Measurements from ENCODE around the gene KIF3B. TPM values are rescaled to one million over a fixed set of nuclear protein-coding genes. Genes with fewer than 3 reads are reported as not detected.

The KIF3B gene
- total and polyA plus RNA-seq, 2 of the 13 experiments (the other 11 are each of a cell fraction or from before 2014, with no cell fraction given), result 23.6 to 28.8 TPM

GRCh38 chr20:32353848-32354496 lies 76.5 kb downstream of the KIF3B start (continued):
- no peak for TF ChIP-seq ADNP (CRISPR knock-in tag; IDR thresholded peaks at IDR 0.05)
- TF ChIP-seq ZNF34 (CRISPR knock-in tag; IDR thresholded peaks at IDR 0.05; ENCODE audit: borderline replicate concordance), result no peak
- no peak for TF ChIP-seq ZNF33B (CRISPR knock-in tag; IDR thresholded peaks at IDR 0.05)
- TF ChIP-seq TOE1 (CRISPR knock-in tag; IDR thresholded peaks at IDR 0.05), result no peak
- TF ChIP-seq SIX4 (CRISPR knock-in tag; IDR thresholded peaks at IDR 0.05), result no peak
- no peak for TF ChIP-seq ZBTB39 (CRISPR knock-in tag; IDR thresholded peaks at IDR 0.05)
- TF ChIP-seq AGO2 (optimal IDR thresholded peaks at IDR 0.05; ENCODE audit: low read depth, low read length), result no peak
- TF ChIP-seq ZSCAN20 (CRISPR knock-in tag; IDR thresholded peaks at IDR 0.05; ENCODE audit: borderline replicate concordance), result no peak
- TF ChIP-seq AHDC1 (CRISPR knock-in tag; IDR thresholded peaks at IDR 0.05; ENCODE audit: borderline replicate concordance), result no peak
- TF ChIP-seq RFXAP (CRISPR knock-in tag; IDR thresholded peaks at IDR 0.05; ENCODE audit: borderline replicate concordance), result no peak
- no peak for TF ChIP-seq ZBTB46 (CRISPR knock-in tag; IDR thresholded peaks at IDR 0.05; ENCODE audit: borderline replicate concordance)
- TF ChIP-seq RFX1 (IDR thresholded peaks at IDR 0.05), result no peak
- TF ChIP-seq NFRKB (IDR thresholded peaks at IDR 0.05), result no peak
- no peak for TF ChIP-seq PHF20 (CRISPR knock-in tag; IDR thresholded peaks at IDR 0.05)
- TF ChIP-seq ZNF839 (CRISPR knock-in tag; IDR thresholded peaks at IDR 0.05; ENCODE audit: borderline replicate concordance), result no peak
- TF ChIP-seq ZNF335 (CRISPR knock-in tag; IDR thresholded peaks at IDR 0.05), result no peak
- peak; percentile 25; the same call in 1 of the 2 replicates for TF ChIP-seq PITX1 (CRISPR knock-in tag; IDR thresholded peaks at IDR 0.05)
- no peak for TF ChIP-seq SP140L (CRISPR knock-in tag; IDR thresholded peaks at IDR 0.05; ENCODE audit: borderline replicate concordance)
- TF ChIP-seq NR2F6 (IDR thresholded peaks at IDR 0.05), result peak; percentile 37; the same call in 1 of the 2 replicates
- peak; percentile 19; the same call in 1 of the 2 replicates for TF ChIP-seq NR2F6 (CRISPR knock-in tag; IDR thresholded peaks at IDR 0.05)
- TF ChIP-seq ZNF605 (CRISPR knock-in tag; IDR thresholded peaks at IDR 0.05), result peak; percentile 6; the same call in 1 of the 2 replicates
- TF ChIP-seq THAP7 (CRISPR knock-in tag; IDR thresholded peaks at IDR 0.05), result no peak
